ENCODE data around the gene RREB1.

The RREB1 gene

GRCh38 chr6:7267071-7267465 is 159.3 kb downstream of the RREB1 start:
- DNase-seq (ENCODE audit: extremely low spot score), result no peak
- ChIA-PET CTCF (no interaction called here), POLR2A (no interaction called here)
- TF ChIP-seq ARNT (IDR thresholded peaks at IDR 0.05), result no peak

- no peak for TF ChIP-seq TARDBP (IDR thresholded peaks at IDR 0.05)
- no peak for TF ChIP-seq SP1 (IDR thresholded peaks at IDR 0.05)
- TF ChIP-seq LEF1 (IDR thresholded peaks at IDR 0.05; ENCODE audit: borderline replicate concordance), result no peak
- POLR2A ChIA-PET, result no interaction called here
- no peak for DNase-seq (ENCODE audit: extremely low spot score)
- CTCF ChIA-PET, result no interaction called here
These were observed 159.8 kb downstream of the RREB1 start for GRCh38 chr6:7267466-7268091.

- ChIA-PET CTCF (no interaction called here), POLR2A (no interaction called here)
- DNase-seq (ENCODE audit: extremely low spot score), result no peak
- TF ChIP-seq NFRKB (IDR thresholded peaks at IDR 0.05), result no peak
- TF ChIP-seq FOXK2 (IDR thresholded peaks at IDR 0.05), result no peak
- no peak for TF ChIP-seq ELF4 (IDR thresholded peaks at IDR 0.05)
- no peak for TF ChIP-seq FOXM1 (IDR thresholded peaks at IDR 0.05; ENCODE audit: borderline replicate concordance)
- no peak for TF ChIP-seq BHLHE40 (IDR thresholded peaks at IDR 0.05; ENCODE audit: borderline replicate concordance)
- TF ChIP-seq ARNT (IDR thresholded peaks at IDR 0.05), result no peak
- TF ChIP-seq SP1 (IDR thresholded peaks at IDR 0.05), result no peak
- TF ChIP-seq ZNF384 (IDR thresholded peaks at IDR 0.05), result no peak
- TF ChIP-seq CTBP1 (IDR thresholded peaks at IDR 0.05; ENCODE audit: borderline replicate concordance), result no peak
- TF ChIP-seq SUZ12 (IDR thresholded peaks at IDR 0.05), result no peak
- TF ChIP-seq, protein P1, sequence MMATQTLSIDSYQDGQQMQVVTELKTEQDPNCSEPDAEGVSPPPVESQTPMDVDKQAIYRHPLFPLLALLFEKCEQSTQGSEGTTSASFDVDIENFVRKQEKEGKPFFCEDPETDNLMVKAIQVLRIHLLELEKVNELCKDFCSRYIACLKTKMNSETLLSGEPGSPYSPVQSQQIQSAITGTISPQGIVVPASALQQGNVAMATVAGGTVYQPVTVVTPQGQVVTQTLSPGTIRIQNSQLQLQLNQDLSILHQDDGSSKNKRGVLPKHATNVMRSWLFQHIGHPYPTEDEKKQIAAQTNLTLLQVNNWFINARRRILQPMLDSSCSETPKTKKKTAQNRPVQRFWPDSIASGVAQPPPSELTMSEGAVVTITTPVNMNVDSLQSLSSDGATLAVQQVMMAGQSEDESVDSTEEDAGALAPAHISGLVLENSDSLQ (IDR thresholded peaks at IDR 0.05), result no peak
These were observed 160.6 kb downstream of the RREB1 start for GRCh38 chr6:7268362-7268761.

- peak; percentile 2 for DNase-seq (ENCODE audit: extremely low spot score)
- ChIA-PET CTCF (no interaction called here), POLR2A (no interaction called here)
- TF ChIP-seq ARNT (IDR thresholded peaks at IDR 0.05) (no peak), BHLHE40 (IDR thresholded peaks at IDR 0.05; ENCODE audit: borderline replicate concordance) (no peak), CTBP1 (IDR thresholded peaks at IDR 0.05; ENCODE audit: borderline replicate concordance) (no peak), HDGF (IDR thresholded peaks at IDR 0.05; ENCODE audit: borderline replicate concordance) (no peak), SP1 (IDR thresholded peaks at IDR 0.05) (no peak), TARDBP (IDR thresholded peaks at IDR 0.05) (no peak), LEF1 (IDR thresholded peaks at IDR 0.05; ENCODE audit: borderline replicate concordance) (no peak), ELF4 (IDR thresholded peaks at IDR 0.05) (no peak), ZNF384 (IDR thresholded peaks at IDR 0.05) (no peak), FOXA1 (IDR thresholded peaks at IDR 0.05) (no peak)
- TF ChIP-seq, protein P1 (IDR thresholded peaks at IDR 0.05), result no peak
These were observed 161.2 kb downstream of the RREB1 start for GRCh38 chr6:7268816-7269555.

DNA sequence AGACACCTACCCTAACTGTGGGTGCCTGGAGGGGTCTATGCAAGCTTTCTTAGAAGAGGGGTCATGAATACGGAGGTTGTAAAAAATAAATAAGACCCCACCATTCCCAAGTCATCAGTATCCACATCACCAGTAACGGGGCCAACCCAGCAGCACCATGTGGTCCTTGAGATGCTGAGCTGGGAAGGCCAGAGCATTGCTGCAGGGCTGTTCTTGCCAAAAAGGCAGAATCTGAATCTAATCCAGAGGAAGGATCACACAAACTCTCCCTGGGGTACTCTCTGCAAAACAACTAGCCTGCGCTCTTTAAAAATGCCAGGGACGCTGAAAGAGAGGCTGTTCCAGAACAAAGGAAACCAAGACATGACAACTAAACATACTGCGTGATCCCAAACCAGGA is 162.1 kb downstream of the RREB1 start:
- ChIA-PET POLR2A (no interaction called here), CTCF (no interaction called here)
- TF ChIP-seq L3MBTL2 (conservative IDR thresholded peaks at IDR 0.05) (no peak), ZNF384 (IDR thresholded peaks at IDR 0.05) (no peak), TARDBP (IDR thresholded peaks at IDR 0.05) (no peak), FOXK2 (IDR thresholded peaks at IDR 0.05) (no peak), SUZ12 (IDR thresholded peaks at IDR 0.05) (no peak), ELF4 (IDR thresholded peaks at IDR 0.05) (no peak), BHLHE40 (IDR thresholded peaks at IDR 0.05; ENCODE audit: borderline replicate concordance) (no peak), LEF1 (IDR thresholded peaks at IDR 0.05; ENCODE audit: borderline replicate concordance) (no peak), ARNT (IDR thresholded peaks at IDR 0.05) (no peak), CTBP1 (IDR thresholded peaks at IDR 0.05; ENCODE audit: borderline replicate concordance) (no peak), HDGF (IDR thresholded peaks at IDR 0.05; ENCODE audit: borderline replicate concordance) (no peak), FOXM1 (IDR thresholded peaks at IDR 0.05; ENCODE audit: borderline replicate concordance) (no peak), NFRKB (IDR thresholded peaks at IDR 0.05) (no peak), FOXA1 (IDR thresholded peaks at IDR 0.05) (no peak), SP1 (IDR thresholded peaks at IDR 0.05) (no peak)
- TF ChIP-seq, protein P1 (IDR thresholded peaks at IDR 0.05), result no peak
- no peak for DNase-seq (ENCODE audit: extremely low spot score)

DNA sequence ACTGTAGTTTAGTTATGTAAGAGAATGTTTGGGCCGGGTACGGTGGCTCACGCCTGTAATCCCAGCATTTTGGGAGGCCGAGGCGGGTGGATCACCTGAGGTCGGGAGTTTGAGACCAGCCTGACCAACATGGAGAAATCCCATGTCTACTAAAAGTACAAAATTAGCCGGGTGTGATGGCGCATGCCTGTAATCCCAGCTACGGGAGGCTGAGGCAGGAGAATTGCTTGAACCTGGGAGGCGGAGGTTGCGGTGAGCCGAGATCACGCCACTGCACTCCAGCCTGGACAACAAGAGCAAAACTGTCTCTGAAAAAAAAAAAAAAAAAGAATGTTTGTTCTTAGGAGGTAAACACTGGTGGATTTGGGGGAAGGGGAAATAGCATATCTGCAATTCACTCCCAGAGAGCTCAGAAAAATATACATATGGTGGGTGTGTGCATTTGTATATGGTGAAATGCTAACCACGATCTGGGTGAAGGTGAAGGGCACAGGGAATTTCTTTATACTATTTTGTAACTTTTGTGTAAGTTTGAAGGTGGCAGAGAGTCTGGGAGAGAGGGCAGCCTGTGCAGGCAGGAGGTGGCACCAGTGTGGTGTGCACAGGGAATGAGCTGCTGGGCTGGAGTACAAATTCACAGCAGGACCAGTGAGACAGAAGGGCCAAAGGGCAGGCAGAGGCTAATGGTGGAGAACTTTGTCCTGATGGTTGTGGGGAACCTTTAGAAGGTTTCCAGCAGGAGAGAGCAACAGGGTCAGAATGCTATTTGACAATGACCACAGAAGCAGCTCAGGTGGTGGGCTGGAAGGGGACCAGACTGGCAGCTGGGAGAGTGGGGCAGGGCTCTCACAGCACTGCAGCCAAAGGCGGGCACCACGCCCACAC is 162.8 kb downstream of the RREB1 start:
- TF ChIP-seq ZNF384 (IDR thresholded peaks at IDR 0.05) (no peak), FOXK2 (IDR thresholded peaks at IDR 0.05) (no peak), FOXM1 (IDR thresholded peaks at IDR 0.05; ENCODE audit: borderline replicate concordance) (no peak), BHLHE40 (IDR thresholded peaks at IDR 0.05; ENCODE audit: borderline replicate concordance) (no peak), FOXA1 (IDR thresholded peaks at IDR 0.05) (no peak), LEF1 (IDR thresholded peaks at IDR 0.05; ENCODE audit: borderline replicate concordance) (no peak)
- ChIA-PET CTCF (no interaction called here), POLR2A (no interaction called here)
- DNase-seq (ENCODE audit: extremely low spot score), result no peak
